Progenitor cell of endocrine pancreas (in vitro differentiated cells): ENCODE measurements around the gene CLCF1. TPM values are rescaled to one million over a fixed set of nuclear protein-coding genes. Genes with fewer than 3 reads are reported as not detected.
A peak's percentile ranks its signal among the peaks of the same experiment; 100 is the strongest.

Experiments
- DNase-seq: peaks from one replicate; pipeline ENCODE4 v3.0.0; 2021; ENCODE audit warnings: low spot score; ENCODE audit not compliant: unreplicated experiment
- H3K27ac Mint-ChIP-seq: 2 replicates; pipeline ENCODE4 v1.8.0; 2021; ENCODE audit warnings: mild to moderate bottlenecking, moderate library complexity, mixed read lengths
- H3K27me3 Mint-ChIP-seq: 2 replicates; pipeline ENCODE4 v1.8.0; 2021; ENCODE audit warnings: mixed read lengths
- H3K36me3 Mint-ChIP-seq: 2 replicates; pipeline ENCODE4 v1.8.0; 2022; ENCODE audit warnings: mixed read lengths; ENCODE audit not compliant: insufficient read depth
- H3K4me1 Mint-ChIP-seq: 2 replicates; pipeline ENCODE4 v1.8.0; 2021; ENCODE audit warnings: low read depth, mixed read lengths
- H3K4me3 Mint-ChIP-seq: 2 replicates; pipeline ENCODE4 v1.8.0; 2021; ENCODE audit warnings: low read depth, mild to moderate bottlenecking, moderate library complexity, mixed read lengths
- H3K9me3 Mint-ChIP-seq: 2 replicates; pipeline ENCODE4 v1.8.0; 2021; ENCODE audit warnings: low read depth, mixed read lengths
- CTCF ChIP-seq: fragments of 200-600 bp; sonication (generic); IDR thresholded peaks from one replicate; pipeline ENCODE4 v1.5.0; 2021; ENCODE audit warnings: antibody characterized with exemption, mild to moderate bottlenecking; ENCODE audit not compliant: unreplicated experiment
- total RNA-seq: library from RNA; stranded (reverse); gene quantifications from 2 replicates; pipeline ENCODE4 v1.2.1, GENCODE V29; 2021

The CLCF1 gene
- total RNA-seq, 1 donor from 2014 or later: 6.9 TPM

GRCh38 chr11:67337257-67337656, 36.1 kb downstream of the CLCF1 start:
- TF ChIP-seq CTCF: no peak
- no peaks in the 10 kb centered on the region for H3K4me1 Mint-ChIP-seq
- H3K27me3 Mint-ChIP-seq: no peaks in the 10 kb centered on the region
- H3K4me3 Mint-ChIP-seq: no peak overlapping the region
- no peaks in the 10 kb centered on the region for H3K9me3 Mint-ChIP-seq
- peaks cover 7% of the 10 kb centered on the region for H3K36me3 Mint-ChIP-seq
- DNase-seq: no peak
- no peak overlapping the region for H3K27ac Mint-ChIP-seq

- H3K4me3 Mint-ChIP-seq: no peak overlapping the region
- no peaks in the 10 kb centered on the region for H3K4me1 Mint-ChIP-seq
- TF ChIP-seq CTCF: no peak
- no peak for DNase-seq
- peaks cover 9% of the 10 kb centered on the region for H3K36me3 Mint-ChIP-seq
- no peak overlapping the region for H3K27ac Mint-ChIP-seq
- no peaks in the 10 kb centered on the region for H3K27me3 Mint-ChIP-seq
- H3K9me3 Mint-ChIP-seq: no peaks in the 10 kb centered on the region
Measured at GRCh38 chr11:67332081-67332691, 41.2 kb downstream of the CLCF1 start.

GRCh38 chr11:67323526-67323925, 49.9 kb downstream of the CLCF1 start:
- no peak for DNase-seq
- peaks cover 6% of the 10 kb centered on the region for H3K4me1 Mint-ChIP-seq
- H3K27ac Mint-ChIP-seq: peak overlapping the region; percentile 35
- H3K4me3 Mint-ChIP-seq: no peak overlapping the region
- H3K27me3 Mint-ChIP-seq: no peaks in the 10 kb centered on the region
- no peaks in the 10 kb centered on the region for H3K9me3 Mint-ChIP-seq
- H3K36me3 Mint-ChIP-seq: peaks cover 4% of the 10 kb centered on the region
- TF ChIP-seq CTCF: no peak

GRCh38 chr11:67322049-67322448, 51.3 kb downstream of the CLCF1 start:
- Mint-ChIP-seq H3K27me3 (no peaks in the 10 kb centered on the region), H3K4me1 (peaks cover 10% of the 10 kb centered on the region), H3K27ac (no peak overlapping the region), H3K4me3 (no peak overlapping the region), H3K36me3 (peaks cover 4% of the 10 kb centered on the region), H3K9me3 (no peaks in the 10 kb centered on the region)
- TF ChIP-seq CTCF: no peak
- DNase-seq: no peak

- H3K4me3 Mint-ChIP-seq: no peak overlapping the region
- no peaks in the 10 kb centered on the region for H3K27me3 Mint-ChIP-seq
- no peak for TF ChIP-seq CTCF
- no peak for DNase-seq
- peaks cover 4% of the 10 kb centered on the region for H3K36me3 Mint-ChIP-seq
- peaks cover 10% of the 10 kb centered on the region for H3K4me1 Mint-ChIP-seq
- no peaks in the 10 kb centered on the region for H3K9me3 Mint-ChIP-seq
- H3K27ac Mint-ChIP-seq: peak overlapping the region; percentile 63
Measured at GRCh38 chr11:67321313-67321871, 52.0 kb downstream of the CLCF1 start.
